Endothelial cell of umbilical vein (primary cell): ENCODE data around the gene INSC. TPM values are rescaled to one million over a fixed set of nuclear protein-coding genes. Genes with fewer than 3 reads are reported as not detected.

Experiments used
- BruUV-seq: library from RNA; stranded (reverse); fragments of 400-500 nt; replicated peaks from 2 replicates; lab custom pipeline; 2021; lab: Mats Ljungman, UMichigan
- CTCF ChIA-PET: fragments of 300-600, 350-600 bp; sonication (Branson Sonifier 250); formaldehyde crosslinking; loops from one replicate; lab custom pipeline; 2021; ENCODE audit warnings: antibody characterized with exemption, inconsistent platforms; lab: Charles Lee
- POLR2A ChIA-PET: fragments of 300-600, 350-600 bp; sonication (Branson Sonifier 250); formaldehyde crosslinking; loops from one replicate; lab custom pipeline; 2021; ENCODE audit warnings: antibody characterized with exemption, inconsistent platforms; lab: Charles Lee
- DNase-seq: peaks from one replicate; pipeline ENCODE4 v3.0.0-alpha.2; 2011; ENCODE audit warnings: low read depth, low spot score
- FAIRE-seq: peaks from 2 replicates; lab custom pipeline; 2011; peaks lifted over from hg19 to GRCh38; lab: Jason Lieb, UNC
- H2AFZ ChIP-seq: 2 replicates; pipeline ENCODE4 v1.6.0; 2012; ENCODE audit warnings: low read depth, low read length, control low read depth, inconsistent platforms
- H3K27ac ChIP-seq: 2 replicates; pipeline ENCODE4 v1.5.1; 2011; ENCODE audit warnings: low read depth, mild to moderate bottlenecking, control low read depth, low read length, moderate library complexity; ENCODE audit not compliant: insufficient read depth
- H3K27me3 ChIP-seq, 2 experiments: 2 replicates each; pipeline versions ENCODE4 v1.6.0 to v1.6.1; 2011; ENCODE audit warnings: low read length in 2 of 2, mixed read lengths in 1 of 2; ENCODE audit not compliant: control insufficient read depth in 2 of 2, insufficient read depth in 2 of 2
- H3K36me3 ChIP-seq, 2 experiments: 2 replicates in 1 of 2; 3 replicates in 1 of 2; pipeline ENCODE4 v1.5.1; 2011; ENCODE audit warnings: low read length in 2 of 2, mild to moderate bottlenecking in 1 of 2, moderate library complexity in 1 of 2; ENCODE audit not compliant: control insufficient read depth in 2 of 2, insufficient read depth in 2 of 2; ENCODE audit errors: extremely low read depth in 1 of 2
- H3K4me1 ChIP-seq: 3 replicates; pipeline ENCODE4 v1.5.1; 2011; ENCODE audit warnings: mild to moderate bottlenecking, low read length; ENCODE audit not compliant: control insufficient read depth, insufficient read depth; ENCODE audit errors: extremely low read depth
- H3K4me2 ChIP-seq: 2 replicates; pipeline ENCODE4 v1.6.1; 2011; ENCODE audit warnings: low read length, control low read depth, mixed read lengths; ENCODE audit not compliant: insufficient read depth
- H3K4me3 ChIP-seq, 3 experiments: fragments of 200-600 bp in 1 of 3; sonication (generic), shearing (Covaris generic) in 1 of 3; replicated peaks in 1 of 3; 2 replicates each; pipeline ENCODE4 v1.5.1; 2011 to 2016; ENCODE audit warnings: control low read depth in 3 of 3, low read length in 3 of 3, mild to moderate bottlenecking in 2 of 3, inconsistent platforms in 1 of 3, low read depth in 1 of 3, moderate library complexity in 1 of 3; ENCODE audit not compliant: insufficient read depth in 1 of 3
- H3K79me2 ChIP-seq: 2 replicates; pipeline ENCODE4 v1.6.0; 2012; ENCODE audit warnings: low read length, inconsistent platforms; ENCODE audit not compliant: control insufficient read depth, insufficient read depth
- H3K9ac ChIP-seq: replicated peaks from 2 replicates; pipeline ENCODE3; 2011; ENCODE audit warnings: low read length, control low read depth; ENCODE audit not compliant: insufficient read depth; ENCODE audit errors: extremely low read depth
- H3K9me1 ChIP-seq: replicated peaks from 3 replicates; pipeline ENCODE4 v1.6.0; 2011; ENCODE audit warnings: mild to moderate bottlenecking, low read length; ENCODE audit not compliant: control insufficient read depth, insufficient read depth; ENCODE audit errors: extremely low read depth
- H3K9me3 ChIP-seq: replicated peaks from 2 replicates; pipeline ENCODE4 v1.5.1; 2012; ENCODE audit warnings: low read length, inconsistent platforms; ENCODE audit not compliant: control insufficient read depth, insufficient read depth
- H4K20me1 ChIP-seq: replicated peaks from 2 replicates; pipeline ENCODE3; 2011; ENCODE audit warnings: mild to moderate bottlenecking, low read length; ENCODE audit not compliant: control insufficient read depth, insufficient read depth; ENCODE audit errors: extremely low read depth
- FOS ChIP-seq: IDR thresholded peaks from 2 replicates; pipeline ENCODE4 v1.6.1; 2011; ENCODE audit warnings: mild to moderate bottlenecking, low read length, moderate library complexity, borderline replicate concordance; ENCODE audit not compliant: insufficient read depth
- GATA2 ChIP-seq: IDR thresholded peaks from 2 replicates; pipeline ENCODE4 v1.7.0; 2011; ENCODE audit warnings: low read depth, mild to moderate bottlenecking, moderate library complexity, mixed read lengths, low read length; ENCODE audit not compliant: insufficient read length, insufficient read depth
- JUN ChIP-seq: IDR thresholded peaks from 2 replicates; pipeline ENCODE4 v1.6.1; 2011; ENCODE audit warnings: borderline replicate concordance, low read depth; ENCODE audit not compliant: insufficient read length, insufficient read depth
- MYC ChIP-seq: IDR thresholded peaks from one replicate; pipeline ENCODE4 v1.6.1; 2011; ENCODE audit warnings: mild to moderate bottlenecking, low read depth, low read length
- POLR2A ChIP-seq: IDR thresholded peaks from 2 replicates; pipeline ENCODE4 v1.6.1; 2012; ENCODE audit warnings: low read depth, mild to moderate bottlenecking, control low read depth, low read length
- POLR2AphosphoS5 ChIP-seq: IDR thresholded peaks from 2 replicates; pipeline ENCODE4 v1.6.1; 2012; ENCODE audit warnings: low read depth, mild to moderate bottlenecking, control low read depth, low read length, moderate library complexity; ENCODE audit not compliant: insufficient read depth
- dilution Hi-C: fragments of 300-500 bp; cut with MboI; formaldehyde crosslinking; loops from one replicate; pipeline ENCODE4 v1.15.0; 2019; ENCODE audit warnings: low sequenced_read_pairs; ENCODE audit not compliant: extremely low pct_ligation_motif_present
- intact Hi-C: fragments of 100-400 bp; cut with micrococcal nuclease; formaldehyde crosslinking; loops from one replicate; pipeline ENCODE4 v1.10.0; 2022
- polyA plus RNA-seq, 4 experiments: library from polyadenylated mRNA; depleted of rRNA in 3 of 4; stranded (reverse) in 3 of 4; unstranded in 1 of 4; fragments of >200 nt; gene quantifications; 2 replicates each; pipeline versions ENCODE4 v1.2.1 to v1.2.3, GENCODE V29; 2011 to 2012; ENCODE audit warnings: missing spikeins in 1 of 4
- total RNA-seq: library from RNA; stranded (reverse); gene quantifications from 2 replicates; pipeline ENCODE4 v1.2.3, GENCODE V29; 2021
- TF ChIP-seq, protein P1 (sequence below), 2 donors: IDR thresholded peaks; 1 replicate in 1 of 2; 2 replicates in 1 of 2; pipeline ENCODE4 v1.5.1; 2011; ENCODE audit warnings: low read length in 2 of 2, mild to moderate bottlenecking in 2 of 2, moderate library complexity in 2 of 2, control low read depth in 1 of 2, inconsistent platforms in 1 of 2, low read depth in 1 of 2; ENCODE audit not compliant: insufficient read depth in 1 of 2; ENCODE audit errors: extremely low read depth in 1 of 2
- TF ChIP-seq, protein P2 (sequence below): IDR thresholded peaks from 2 replicates; pipeline ENCODE4 v1.6.1; 2011; ENCODE audit not compliant: insufficient read depth, insufficient read length

Gene INSC
- total and polyA plus RNA-seq, 2 donors (not counting 3 experiments of a cell fraction or from before 2014, with no cell fraction given): not detected

DNA sequence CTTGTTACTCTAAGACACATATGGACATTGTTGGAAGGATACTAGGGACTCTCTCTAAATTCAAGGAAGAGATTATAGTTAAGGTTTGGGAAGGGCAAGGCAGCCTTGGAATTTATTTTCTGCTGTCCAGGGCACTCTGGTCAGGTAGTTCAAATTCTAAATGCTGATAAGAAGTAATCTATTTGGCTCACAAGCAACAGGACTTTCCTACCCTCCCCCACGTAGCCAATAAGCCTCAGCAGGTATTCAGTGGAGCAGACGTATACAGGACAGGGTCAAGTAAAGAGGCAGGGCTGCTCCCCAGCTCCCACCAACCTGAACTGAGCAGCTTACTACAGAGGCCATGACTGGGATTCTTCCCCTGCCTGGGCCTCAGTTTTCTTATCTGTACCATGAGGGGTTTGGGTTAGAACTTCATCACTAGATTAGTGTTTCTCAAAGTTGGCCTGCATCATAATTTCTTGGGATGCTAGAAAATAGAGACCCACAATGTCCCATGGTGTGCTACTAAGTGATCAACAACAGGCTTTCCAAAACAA is 6.1 kb upstream of the INSC start:
- Histone ChIP-seq H3K4me3 (no peak overlapping the region), H3K4me1 (peaks cover 3% of the 10 kb centered on the region), H3K9ac (no peak overlapping the region), H3K9me1 (no peaks in the 10 kb centered on the region), H3K36me3 (no peaks in the 10 kb centered on the region), H3K9me3 (no peaks in the 10 kb centered on the region), H2AFZ (no peak overlapping the region), H4K20me1 (no peaks in the 10 kb centered on the region), H3K79me2 (no peaks in the 10 kb centered on the region), H3K27me3 (no peaks in the 10 kb centered on the region), H3K27ac (no peak overlapping the region), H3K4me2 (no peak overlapping the region)
- dilution Hi-C loops (no loop called here), intact Hi-C loops (no loop called here)
- DNase-seq (no peak), FAIRE-seq (no peak)
- TF ChIP-seq, protein P1, sequence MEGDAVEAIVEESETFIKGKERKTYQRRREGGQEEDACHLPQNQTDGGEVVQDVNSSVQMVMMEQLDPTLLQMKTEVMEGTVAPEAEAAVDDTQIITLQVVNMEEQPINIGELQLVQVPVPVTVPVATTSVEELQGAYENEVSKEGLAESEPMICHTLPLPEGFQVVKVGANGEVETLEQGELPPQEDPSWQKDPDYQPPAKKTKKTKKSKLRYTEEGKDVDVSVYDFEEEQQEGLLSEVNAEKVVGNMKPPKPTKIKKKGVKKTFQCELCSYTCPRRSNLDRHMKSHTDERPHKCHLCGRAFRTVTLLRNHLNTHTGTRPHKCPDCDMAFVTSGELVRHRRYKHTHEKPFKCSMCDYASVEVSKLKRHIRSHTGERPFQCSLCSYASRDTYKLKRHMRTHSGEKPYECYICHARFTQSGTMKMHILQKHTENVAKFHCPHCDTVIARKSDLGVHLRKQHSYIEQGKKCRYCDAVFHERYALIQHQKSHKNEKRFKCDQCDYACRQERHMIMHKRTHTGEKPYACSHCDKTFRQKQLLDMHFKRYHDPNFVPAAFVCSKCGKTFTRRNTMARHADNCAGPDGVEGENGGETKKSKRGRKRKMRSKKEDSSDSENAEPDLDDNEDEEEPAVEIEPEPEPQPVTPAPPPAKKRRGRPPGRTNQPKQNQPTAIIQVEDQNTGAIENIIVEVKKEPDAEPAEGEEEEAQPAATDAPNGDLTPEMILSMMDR (IDR thresholded peaks at IDR 0.05; ENCODE audit: extremely low read depth in 1 of 2, insufficient read depth in 1 of 2, low read depth in 1 of 2, low read length in 2 of 2): no peak
- TF ChIP-seq JUN: no peak
- TF ChIP-seq POLR2A: no peak
- no peak for TF ChIP-seq FOS
- TF ChIP-seq POLR2AphosphoS5: no peak
- TF ChIP-seq, protein P2, sequence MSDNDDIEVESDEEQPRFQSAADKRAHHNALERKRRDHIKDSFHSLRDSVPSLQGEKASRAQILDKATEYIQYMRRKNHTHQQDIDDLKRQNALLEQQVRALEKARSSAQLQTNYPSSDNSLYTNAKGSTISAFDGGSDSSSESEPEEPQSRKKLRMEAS: no peak
- TF ChIP-seq GATA2: no peak
- no peak for TF ChIP-seq MYC
- no TSS peak for BruUV-seq
- POLR2A ChIA-PET: no interaction called here
- CTCF ChIA-PET: no interaction called here
